LoVo (cell line): ENCODE measurements around the gene ZNF782.
"Not testable (repeated sequence)": the region's sequence is repeated elsewhere in the genome, so short reads cannot be mapped to it uniquely, and the experiment has no call there.

ENCODE experiments used
- DNase-seq: peaks from one replicate; pipeline ENCODE4 v3.0.0-alpha.2; 2016; ENCODE audit warnings: low spot score

The ZNF782 gene

DNA sequence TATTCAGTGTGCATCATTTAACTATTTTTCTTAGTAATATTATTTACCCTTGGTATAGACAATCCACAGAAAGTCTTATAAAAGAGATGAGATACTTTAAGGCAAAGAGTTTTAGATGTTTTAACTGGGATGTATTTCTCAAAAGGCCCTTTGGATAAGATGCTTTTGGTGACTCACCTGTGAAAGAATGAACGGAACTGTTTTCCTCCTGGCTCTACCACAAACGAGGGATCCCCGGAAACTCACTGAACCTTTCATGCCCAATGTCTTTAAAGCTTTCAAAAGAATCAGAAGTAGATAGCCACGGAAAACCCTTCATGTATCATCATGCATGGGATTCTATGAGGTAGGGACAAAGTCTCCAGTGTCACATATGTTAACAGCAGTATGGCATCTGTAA, 1.6 kb downstream of the ZNF782 start:
- DNase-seq: no peak

DNA sequence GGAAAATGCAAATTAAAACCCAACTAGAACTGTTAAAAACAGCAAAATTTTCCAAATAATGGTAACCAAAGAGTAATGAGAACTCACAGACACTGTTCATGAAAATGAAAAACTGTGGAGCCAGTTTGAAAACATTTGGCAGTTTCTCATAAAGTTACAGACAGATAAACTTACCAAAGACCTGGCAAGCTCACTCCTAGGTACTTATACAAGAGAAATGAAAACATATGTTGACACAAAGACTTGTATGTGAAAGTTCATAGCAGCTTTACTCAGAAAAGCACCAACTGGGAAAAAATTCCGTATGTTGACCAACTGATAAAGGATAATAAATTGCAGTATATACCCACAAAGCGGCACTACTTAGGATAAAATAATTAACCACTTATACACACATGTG, 10.3 kb downstream of the ZNF782 start:
- DNase-seq: no peak

DNA sequence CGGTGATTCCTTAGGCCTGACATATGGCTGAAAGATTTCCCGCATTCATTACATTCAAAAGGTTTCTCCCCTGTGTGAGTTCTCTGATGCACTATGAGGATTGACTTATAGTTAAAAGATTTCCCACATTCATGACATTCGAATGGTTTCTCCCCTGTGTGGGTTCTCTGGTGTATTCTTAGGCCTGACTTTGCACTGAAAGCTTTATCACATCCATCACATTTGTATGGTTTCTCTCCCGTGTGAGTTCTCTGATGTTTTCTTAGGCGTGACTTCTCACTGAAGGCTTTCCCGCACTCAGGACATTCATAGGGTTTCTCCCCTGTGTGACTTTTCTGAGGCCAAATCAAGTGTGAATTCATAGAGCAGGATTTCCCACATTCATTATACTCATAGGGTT, 35.8 kb downstream of the ZNF782 start:
- no peak for DNase-seq

GRCh38 chr9:96817973-96818372, 36.3 kb downstream of the ZNF782 start:
- DNase-seq: no peak

DNA sequence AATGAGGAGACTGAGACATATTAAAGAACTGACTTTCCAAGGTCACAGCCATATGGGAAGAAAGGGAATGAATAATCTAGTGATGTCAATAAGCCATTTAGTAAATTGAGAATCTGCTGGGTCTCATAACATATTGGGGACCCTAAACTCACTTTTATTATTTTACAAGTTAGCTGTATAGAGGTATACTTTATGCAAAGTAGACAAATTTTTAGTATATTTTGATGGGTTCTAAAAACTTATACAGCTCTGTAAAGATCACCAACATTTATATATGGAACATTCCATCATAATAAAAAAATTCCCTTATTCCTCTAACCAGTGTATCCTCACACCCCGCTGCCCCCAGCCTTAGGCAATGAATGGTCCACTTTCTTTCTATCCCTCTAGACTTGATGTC, 40.7 kb downstream of the ZNF782 start:
- DNase-seq: no peak

GRCh38 chr9:96798959-96799358, 55.4 kb downstream of the ZNF782 start:
- DNase-seq: not testable (repeated sequence)

GRCh38 chr9:96784021-96784420, 70.3 kb downstream of the ZNF782 start:
- no peak for DNase-seq

- no peak for DNase-seq
Measured at GRCh38 chr9:96782235-96782634, 72.1 kb downstream of the ZNF782 start.

DNA sequence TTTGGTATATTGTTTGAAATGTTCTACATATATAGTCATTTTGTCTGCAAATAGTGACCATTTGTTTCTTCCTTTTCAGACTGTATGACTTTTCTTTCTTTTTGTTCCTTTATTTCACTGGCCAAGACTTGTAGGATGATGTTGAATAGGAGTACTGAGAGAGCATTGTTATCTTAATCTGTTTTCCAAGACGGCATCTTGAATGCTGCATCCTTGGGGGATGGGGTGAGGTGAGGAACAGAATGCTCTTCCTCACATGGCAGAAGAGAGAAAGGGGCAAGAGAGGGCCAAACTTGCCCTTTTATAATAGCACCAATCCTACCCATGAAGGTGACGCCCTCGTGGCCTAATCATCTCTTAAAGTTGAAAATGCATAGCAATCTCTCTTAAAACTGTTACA, 72.8 kb downstream of the ZNF782 start:
- no peak for DNase-seq

DNA sequence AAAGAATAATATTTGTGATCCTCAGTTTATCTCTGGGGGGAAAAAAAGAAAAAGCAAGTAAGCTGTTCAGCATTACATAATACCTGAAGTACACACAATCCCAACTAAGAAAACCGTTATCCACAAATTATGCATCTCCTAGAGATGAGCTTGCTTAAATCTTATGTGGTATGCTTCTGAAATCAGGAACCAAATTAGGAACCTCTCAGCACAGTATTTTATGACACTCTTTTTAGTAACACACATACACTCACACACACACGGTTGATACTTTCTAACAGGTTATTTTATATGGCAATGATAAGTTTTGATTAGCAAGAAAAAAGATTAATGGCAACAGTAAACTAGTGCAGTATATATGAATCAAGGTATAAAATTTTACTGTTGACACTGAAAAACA, 75.2 kb downstream of the ZNF782 start:
- no peak for DNase-seq

- DNase-seq: no peak
Measured at GRCh38 chr9:96777426-96777864, 76.9 kb downstream of the ZNF782 start.

GRCh38 chr9:96771124-96771523, 83.2 kb downstream of the ZNF782 start:
- no peak for DNase-seq

- no peak for DNase-seq
Measured at GRCh38 chr9:96769989-96770388, 84.3 kb downstream of the ZNF782 start.
